ENCODE measurements around the gene BTBD16. TPM values are rescaled to one million over a fixed set of nuclear protein-coding genes. Genes with fewer than 3 reads are reported as not detected.

Gene BTBD16
- total and polyA plus RNA-seq, 3 donors from 2014 or later, result 4.9 to 21.3 (median 5.3) TPM

- no peaks in the 10 kb centered on the region for H3K36me3 ChIP-seq (ENCODE audit: low read depth, missing control alignments)
- WGBS, 2 donors, result 90 to 91% methylated on average over 5 to 11 of the region's 11 CpGs
- H3K4me3 ChIP-seq, result no peak overlapping the region
- intact Hi-C loops (cut with DNase I; ENCODE audit: low total_unique reads), result no loop called here
- no peaks in the 10 kb centered on the region for H3K4me1 ChIP-seq
- no peak for DNase-seq
- no peaks in the 10 kb centered on the region for H3K9me3 ChIP-seq
- TF ChIP-seq POLR2A (IDR thresholded peaks at IDR 0.05), result no peak
- no peak for TF ChIP-seq CTCF (IDR thresholded peaks at IDR 0.05)
- H3K27ac ChIP-seq, result no peak overlapping the region
- no peaks in the 10 kb centered on the region for H3K27me3 ChIP-seq
Observed at GRCh38 chr10:122249303-122249850, 21.7 kb upstream of the BTBD16 start.

- Histone ChIP-seq H3K36me3 (ENCODE audit: low read depth, missing control alignments) (no peaks in the 10 kb centered on the region), H3K27me3 (no peaks in the 10 kb centered on the region), H3K9me3 (no peaks in the 10 kb centered on the region), H3K4me3 (no peak overlapping the region), H3K4me1 (no peaks in the 10 kb centered on the region), H3K27ac (no peak overlapping the region)
- WGBS, 2 donors, result 75 to 84% methylated on average over 9 to 10 of the region's 10 CpGs
- DNase-seq, result no peak
- intact Hi-C loops (cut with DNase I; ENCODE audit: low total_unique reads), result no loop called here
- no peak for TF ChIP-seq CTCF (IDR thresholded peaks at IDR 0.05)
- TF ChIP-seq POLR2A (IDR thresholded peaks at IDR 0.05), result no peak
Observed at GRCh38 chr10:122249991-122250750, 20.9 kb upstream of the BTBD16 start.

GRCh38 chr10:122251459-122252255, 19.4 kb upstream of the BTBD16 start:
- intact Hi-C loops (cut with DNase I; ENCODE audit: low total_unique reads), result no loop called here
- Histone ChIP-seq H3K36me3 (ENCODE audit: low read depth, missing control alignments) (no peaks in the 10 kb centered on the region), H3K4me1 (no peaks in the 10 kb centered on the region), H3K4me3 (no peak overlapping the region), H3K27me3 (no peaks in the 10 kb centered on the region), H3K27ac (no peak overlapping the region), H3K9me3 (no peaks in the 10 kb centered on the region)
- TF ChIP-seq CTCF (IDR thresholded peaks at IDR 0.05), result no peak
- TF ChIP-seq POLR2A (IDR thresholded peaks at IDR 0.05), result no peak
- DNase-seq, result no peak
- WGBS, 2 donors, result 92 to 95% methylated on average over 11 of the region's 11 CpGs

DNA sequence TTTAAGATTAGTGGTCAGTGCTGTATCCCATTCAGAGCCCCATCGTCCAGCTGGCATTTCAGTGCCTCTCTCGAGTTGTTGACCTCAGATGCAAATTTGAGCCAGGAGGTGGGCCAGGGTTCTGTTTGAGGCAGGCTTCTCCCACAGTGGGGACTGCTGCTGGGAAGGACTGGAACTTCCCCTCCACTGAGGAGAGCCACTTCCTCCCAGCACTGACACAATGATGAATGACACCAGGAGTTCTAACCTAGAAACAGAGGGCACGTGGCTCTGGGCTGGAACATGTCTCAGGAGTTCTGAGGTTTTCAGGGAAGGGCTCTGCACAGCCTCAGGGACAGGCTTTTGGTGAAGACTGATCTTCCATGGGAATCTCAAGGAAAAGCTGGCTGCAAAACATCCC, 18.3 kb upstream of the BTBD16 start:
- no peak overlapping the region for H3K4me3 ChIP-seq
- no peaks in the 10 kb centered on the region for H3K4me1 ChIP-seq
- TF ChIP-seq POLR2A (IDR thresholded peaks at IDR 0.05) (no peak), CTCF (IDR thresholded peaks at IDR 0.05) (no peak)
- H3K9me3 ChIP-seq, result no peaks in the 10 kb centered on the region
- no peaks in the 10 kb centered on the region for H3K36me3 ChIP-seq (ENCODE audit: low read depth, missing control alignments)
- no peaks in the 10 kb centered on the region for H3K27me3 ChIP-seq
- WGBS, 2 donors, result 72 to 75% methylated on average over 2 to 3 of the region's 3 CpGs
- no peak for DNase-seq
- no peak overlapping the region for H3K27ac ChIP-seq
- intact Hi-C loops (cut with DNase I; ENCODE audit: low total_unique reads), result no loop called here

Data from testis (tissue), 3 donors.